HG03520 (cell line): ENCODE data around the gene NR2E3.

ENCODE experiments used
- ATAC-seq: cut with Tn5 transposase; IDR thresholded peaks from one replicate; pipeline ENCODE4 v1.9.1; 2021; ENCODE audit warnings: mild to moderate bottlenecking, moderate library complexity; ENCODE audit not compliant: unreplicated experiment

NR2E3 gene

DNA sequence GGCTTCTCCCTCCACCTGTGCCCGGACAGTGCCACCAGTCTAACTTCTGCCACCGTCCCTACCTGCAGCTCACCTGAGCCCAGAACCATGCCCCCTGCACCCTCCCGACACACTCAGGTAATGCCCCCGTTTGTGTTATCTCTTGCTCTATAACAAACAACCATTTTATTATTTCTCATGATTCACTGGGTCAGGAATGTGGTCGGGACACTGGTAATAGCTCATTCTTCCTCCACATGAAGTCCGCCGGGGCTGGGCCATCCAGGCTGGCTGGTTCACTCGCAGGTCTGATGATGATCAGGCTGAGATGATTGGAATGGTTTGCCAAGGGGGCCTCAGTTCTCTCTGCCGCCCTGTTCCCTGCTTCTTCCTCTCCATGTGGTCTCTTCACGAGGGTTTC lies 20.3 kb upstream of the NR2E3 start:
- no peak for ATAC-seq

DNA sequence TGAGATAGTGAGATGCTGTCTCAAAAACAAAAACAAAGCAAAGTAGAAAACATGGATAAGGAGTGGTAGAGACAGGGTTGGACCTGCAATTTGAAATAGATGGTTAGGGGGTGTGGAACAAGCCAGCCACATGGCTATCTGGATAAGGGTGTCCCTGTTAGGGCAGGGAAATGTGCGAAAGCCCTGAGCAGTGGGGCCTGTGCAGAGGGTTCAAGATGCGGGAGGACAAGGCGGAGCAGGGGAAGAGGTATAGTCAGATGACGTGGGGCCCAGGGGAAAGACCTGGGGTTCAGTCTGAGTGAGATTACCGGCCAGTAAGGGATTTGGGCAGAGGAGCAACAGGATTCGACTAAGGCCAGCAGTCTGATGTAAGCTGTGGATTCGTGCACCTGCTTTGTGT lies 18.4 kb upstream of the NR2E3 start:
- ATAC-seq: no peak

- no peak for ATAC-seq
Observed at GRCh38 chr15:71792521-71792920, 17.8 kb upstream of the NR2E3 start.

DNA sequence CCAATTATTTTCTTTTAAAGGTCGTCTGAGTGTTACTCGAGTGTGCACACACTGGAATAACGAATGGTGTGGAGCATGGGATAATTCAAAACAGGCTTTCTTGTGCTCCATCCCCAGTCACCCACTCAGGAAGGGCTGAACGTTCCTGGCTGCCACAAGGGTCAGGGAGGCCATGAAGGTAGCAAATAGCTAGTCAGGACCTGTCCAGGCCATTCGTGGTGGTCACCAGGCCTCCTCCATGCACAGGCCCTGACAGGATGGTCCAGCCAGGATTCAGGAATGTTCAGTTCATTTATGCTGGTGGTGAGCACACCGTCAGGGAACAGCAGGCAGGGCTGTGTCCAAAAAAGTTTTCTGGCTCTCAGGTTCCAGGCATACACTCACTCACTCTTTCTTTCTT lies 11.7 kb upstream of the NR2E3 start:
- ATAC-seq: no peak

- no peak for ATAC-seq
Observed at GRCh38 chr15:71800190-71800589, 10.2 kb upstream of the NR2E3 start.

DNA sequence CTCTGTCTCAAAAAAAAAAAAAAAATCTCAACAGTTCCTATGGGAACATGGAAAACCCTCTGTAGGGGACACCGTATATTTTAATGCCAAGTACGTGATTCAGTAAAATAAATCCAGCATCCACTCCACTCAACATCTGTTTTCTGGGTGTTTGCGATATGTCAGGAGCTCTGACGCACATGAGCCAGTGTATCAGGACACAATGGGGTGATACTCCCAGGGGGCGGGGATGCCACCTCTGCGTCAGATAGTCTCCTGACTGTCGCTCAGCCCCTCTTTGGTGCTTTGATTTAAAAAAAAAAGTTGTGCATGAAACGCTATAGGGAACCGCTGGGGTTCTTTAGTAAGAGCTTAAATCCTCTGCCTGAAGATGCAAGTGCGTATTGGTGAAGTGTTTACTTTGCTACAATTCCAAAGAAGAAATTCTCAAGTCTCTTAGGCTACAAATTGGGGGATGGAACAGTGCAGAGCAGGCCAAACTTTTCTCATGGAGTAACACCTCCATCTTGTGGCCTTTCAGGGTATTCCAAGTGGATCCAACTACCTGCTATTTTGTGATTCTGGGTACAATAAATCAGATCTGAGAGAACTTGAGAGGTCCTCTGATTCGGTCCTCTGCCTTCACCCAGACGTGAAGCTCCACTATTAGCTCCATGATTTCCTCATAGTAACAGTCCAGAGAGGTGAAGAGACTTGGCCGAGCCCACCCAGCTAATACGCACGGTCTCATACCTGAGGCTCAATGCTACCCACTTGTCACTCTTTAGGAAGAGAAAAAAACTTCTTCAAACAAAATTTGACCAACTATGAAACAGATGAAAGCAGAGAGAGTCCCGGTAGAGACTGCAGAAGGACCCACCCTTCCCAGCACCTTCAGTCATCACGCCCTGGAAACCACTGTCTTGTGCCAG lies 9.3 kb upstream of the NR2E3 start:
- ATAC-seq: no peak

DNA sequence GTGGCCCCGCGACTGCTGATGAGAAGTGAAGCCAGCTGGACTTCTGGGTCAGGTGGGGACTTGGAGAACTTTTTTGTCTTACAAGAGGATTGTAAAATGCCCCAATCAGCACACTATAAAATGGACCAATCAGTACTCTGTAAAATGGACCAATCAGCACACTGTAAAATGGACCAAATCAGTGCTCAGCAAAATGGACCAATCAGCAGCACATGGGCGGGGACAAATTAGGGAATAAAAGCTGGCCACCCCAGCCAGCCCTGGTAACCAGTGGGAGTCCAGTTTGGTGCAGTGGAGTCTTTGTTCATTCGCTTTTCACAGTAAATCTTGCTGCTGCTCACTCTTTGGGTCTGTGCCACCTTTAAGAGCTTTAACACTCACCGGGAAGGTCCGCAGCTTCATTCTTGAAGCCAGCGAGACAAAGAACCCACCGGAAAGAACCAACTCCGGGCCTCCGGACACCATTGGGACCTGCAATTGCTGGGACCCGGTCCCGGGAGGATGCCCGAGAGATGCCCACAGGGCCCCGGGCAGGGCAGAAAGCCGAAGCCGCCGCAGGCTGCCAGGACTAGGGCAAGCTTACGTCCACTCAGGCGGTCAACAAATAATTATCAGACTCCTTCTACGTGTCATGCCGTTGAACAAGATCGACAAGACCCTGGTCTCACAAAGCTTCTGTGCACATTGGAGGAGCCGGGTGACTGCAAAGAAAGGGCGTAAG lies 8.3 kb upstream of the NR2E3 start:
- ATAC-seq: no peak

- no peak for ATAC-seq
Observed at GRCh38 chr15:71802770-71803169, 7.6 kb upstream of the NR2E3 start.

DNA sequence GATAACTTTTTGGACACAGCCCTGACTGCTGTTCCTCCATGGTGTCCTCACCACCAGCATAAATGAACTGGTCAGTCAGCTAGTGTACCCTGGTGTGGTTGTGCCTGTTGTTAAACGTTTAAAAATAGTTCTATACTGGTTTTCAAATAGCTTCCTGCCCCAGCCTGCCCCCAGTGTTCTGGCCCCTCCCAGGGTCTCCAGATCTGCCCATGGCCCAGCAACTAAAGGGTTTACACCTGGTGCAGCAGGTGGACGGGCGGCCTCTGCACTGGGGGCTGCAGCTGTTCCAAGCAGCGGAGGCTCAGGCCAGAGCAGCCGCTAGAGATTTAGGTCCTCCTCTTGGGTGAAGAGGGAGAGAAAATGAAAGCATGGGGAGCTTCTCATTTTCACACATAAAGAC lies 6.1 kb upstream of the NR2E3 start:
- no peak for ATAC-seq

- no peak for ATAC-seq
Observed at GRCh38 chr15:71804695-71805470, 5.5 kb upstream of the NR2E3 start.

GRCh38 chr15:71806452-71806931 lies 3.9 kb upstream of the NR2E3 start:
- no peak for ATAC-seq

DNA sequence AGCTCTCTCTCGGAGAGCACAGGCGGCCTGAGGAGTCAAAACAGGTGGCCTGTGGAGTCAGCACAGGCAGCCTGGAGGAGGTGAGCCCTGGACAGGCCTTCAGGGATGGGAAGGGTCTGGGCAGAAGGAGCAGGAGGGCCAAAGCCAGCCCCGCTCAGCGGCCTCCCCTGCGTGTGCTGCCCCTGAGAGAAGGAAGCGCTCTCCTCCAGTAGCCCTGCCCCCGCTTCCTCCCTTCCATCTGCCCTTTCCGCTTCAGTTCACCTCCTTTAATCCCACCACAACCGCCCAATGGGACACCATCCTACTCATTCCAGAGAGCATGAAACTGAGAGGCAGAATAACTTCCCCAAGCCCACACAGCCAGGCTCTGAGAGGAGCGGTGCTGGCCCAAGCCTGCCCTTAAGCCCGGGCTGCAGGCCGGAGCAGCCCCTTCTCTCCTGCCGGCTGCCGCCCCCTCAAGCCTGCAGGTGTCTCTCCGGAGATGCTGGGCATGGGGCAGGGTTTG lies 3.2 kb upstream of the NR2E3 start:
- no peak for ATAC-seq

DNA sequence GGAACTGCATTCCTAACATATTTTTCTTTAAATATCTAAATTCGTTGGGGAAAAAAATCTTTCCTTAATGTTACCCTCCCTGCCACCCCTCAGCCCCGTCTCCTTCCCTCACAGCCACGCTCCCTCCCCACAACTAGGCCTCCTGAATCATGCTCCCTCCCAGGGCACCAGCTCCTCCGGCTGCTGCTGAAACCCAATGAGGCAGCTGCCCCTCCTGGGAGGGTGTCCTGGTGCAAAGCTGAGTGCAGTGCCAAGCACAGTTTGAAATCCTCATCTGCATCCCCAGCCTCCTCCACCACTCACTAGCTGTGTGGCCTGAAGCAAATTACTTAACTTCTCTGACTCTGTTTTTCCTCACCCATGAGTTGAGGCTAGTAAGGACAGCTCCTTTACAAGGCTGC lies 2.7 kb upstream of the NR2E3 start:
- no peak for ATAC-seq

DNA sequence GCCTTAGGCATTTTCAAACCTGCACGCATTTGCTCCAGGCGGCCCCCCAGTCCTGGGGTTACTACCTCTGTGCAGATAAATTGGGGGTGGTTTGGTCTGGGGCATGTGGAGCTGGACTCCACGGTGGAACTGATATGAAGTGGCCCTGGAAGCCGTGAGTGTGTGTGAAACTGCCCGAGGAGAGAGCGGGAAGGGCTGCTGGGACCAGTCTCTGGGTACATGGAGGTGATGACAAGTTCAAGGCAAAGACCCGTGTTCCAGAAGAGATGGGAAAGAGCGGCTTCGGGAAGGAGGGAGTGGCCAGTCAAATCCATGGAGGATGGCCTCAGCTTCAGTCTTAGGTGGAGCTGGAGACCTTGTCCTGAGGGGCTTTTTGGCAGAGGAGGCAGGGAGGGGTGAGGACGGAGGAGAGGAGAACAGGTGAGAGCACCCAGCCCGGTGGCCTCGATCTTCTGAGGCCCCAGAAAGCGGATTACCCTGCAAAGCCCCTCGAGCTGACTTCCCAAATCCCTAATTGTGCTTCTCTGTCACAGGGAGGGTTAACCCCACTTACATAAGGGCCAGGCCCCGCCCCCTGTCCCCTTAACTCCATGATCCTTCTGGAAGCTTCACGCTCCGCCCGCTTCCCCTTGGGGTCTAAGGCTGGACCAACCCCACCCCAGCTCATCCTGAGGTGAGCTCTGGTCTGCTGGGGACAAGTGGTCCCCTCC lies 1.9 kb upstream of the NR2E3 start:
- ATAC-seq: no peak

DNA sequence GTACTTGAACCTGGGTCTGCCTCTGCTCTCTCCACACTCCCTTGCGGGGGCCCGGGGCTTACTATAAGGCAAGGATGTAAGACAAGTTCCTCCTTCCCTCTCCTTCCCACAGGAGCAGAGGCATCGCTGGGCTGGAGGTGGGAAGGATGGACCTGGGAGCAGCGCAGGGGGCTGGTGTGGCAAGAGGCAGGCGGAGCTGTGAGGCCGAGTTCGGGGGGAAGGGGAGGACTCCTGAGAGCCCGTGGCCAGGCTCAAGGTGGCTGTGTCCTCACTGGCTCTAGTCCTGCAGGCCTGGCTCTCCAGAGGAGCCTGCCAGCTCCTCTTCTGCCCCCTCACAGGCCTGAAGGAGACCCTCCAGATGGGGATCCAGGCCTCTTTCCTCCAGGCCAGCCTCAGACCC lies 1.0 kb upstream of the NR2E3 start:
- ATAC-seq: no peak

- no peak for ATAC-seq
Observed at GRCh38 chr15:71811036-71811736, 832 bp downstream of the NR2E3 start.

- no peak for ATAC-seq
Observed at GRCh38 chr15:71811752-71812735, 1.7 kb downstream of the NR2E3 start.

GRCh38 chr15:71812966-71813722 lies 2.8 kb downstream of the NR2E3 start:
- no peak for ATAC-seq
